NCI-H774 (cell line): ENCODE measurements around the gene LMAN2.
"Not testable (repeated sequence)": the region's sequence is repeated elsewhere in the genome, so short reads cannot be mapped to it uniquely, and the experiment has no call there.

ENCODE experiments used
- DNase-seq: peaks from one replicate; lab custom pipeline; 2025; lab: John Stamatoyannopoulos, UW

LMAN2 gene

GRCh38 chr5:177378884-177379883, 27.7 kb upstream of the LMAN2 start:
- no peak for DNase-seq

GRCh38 chr5:177377851-177378776, 26.6 kb upstream of the LMAN2 start:
- no peak for DNase-seq

- DNase-seq = no peak
These were observed 24.6 kb upstream of the LMAN2 start for GRCh38 chr5:177376107-177376506.

- DNase-seq = not testable (repeated sequence)
These were observed 24.0 kb upstream of the LMAN2 start for GRCh38 chr5:177375516-177375915.

- no peak for DNase-seq
These were observed 22.7 kb upstream of the LMAN2 start for GRCh38 chr5:177374211-177374610.

GRCh38 chr5:177373806-177374205, 22.3 kb upstream of the LMAN2 start:
- no peak for DNase-seq

GRCh38 chr5:177372910-177373309, 21.4 kb upstream of the LMAN2 start:
- no peak for DNase-seq

GRCh38 chr5:177372034-177372896, 20.8 kb upstream of the LMAN2 start:
- DNase-seq = no peak

- DNase-seq = no peak
These were observed 19.9 kb upstream of the LMAN2 start for GRCh38 chr5:177371120-177372033.

GRCh38 chr5:177370488-177371119, 19.1 kb upstream of the LMAN2 start:
- DNase-seq = peak; percentile 72

- no peak for DNase-seq
These were observed 18.4 kb upstream of the LMAN2 start for GRCh38 chr5:177369645-177370440.

- DNase-seq = no peak
These were observed 17.6 kb upstream of the LMAN2 start for GRCh38 chr5:177368869-177369644.

GRCh38 chr5:177367981-177368868, 16.8 kb upstream of the LMAN2 start:
- DNase-seq = no peak

- no peak for DNase-seq
These were observed 15.9 kb upstream of the LMAN2 start for GRCh38 chr5:177367323-177367848.

GRCh38 chr5:177366528-177367322, 15.3 kb upstream of the LMAN2 start:
- DNase-seq = no peak

GRCh38 chr5:177365845-177366527, 14.5 kb upstream of the LMAN2 start:
- no peak for DNase-seq
